DND-41 (cell line): Measurements from ENCODE around the gene TSPAN10.

Source experiments
- ATAC-seq: fragments of 200-7000 bp; cut with Tn5 transposase; 3 replicates; pipeline ENCODE4 v1.9.1; 2021; ENCODE audit warnings: low read depth; ENCODE audit not compliant: insufficient read depth
- DNase-seq: peaks from one replicate; pipeline ENCODE4 v3.0.0-alpha.2; 2020
- H2AFZ ChIP-seq: 2 replicates; pipeline ENCODE4 v1.6.0; 2012; ENCODE audit warnings: low read depth, low read length
- H3K27ac ChIP-seq: 2 replicates; pipeline ENCODE4 v1.5.1; 2012; ENCODE audit warnings: low read length, inconsistent platforms
- H3K27me3 ChIP-seq: fragments of 200-600 bp; sonication (generic); 2 replicates; pipeline ENCODE4 v1.6.0; 2012; ENCODE audit warnings: low read length, mild to moderate bottlenecking, inconsistent platforms; ENCODE audit not compliant: insufficient read depth, poor library complexity
- H3K36me3 ChIP-seq: 2 replicates; pipeline ENCODE4 v1.5.1; 2012; ENCODE audit warnings: low read length, inconsistent platforms; ENCODE audit not compliant: insufficient read depth
- H3K4me1 ChIP-seq: 2 replicates; pipeline ENCODE4 v1.5.1; 2012; ENCODE audit warnings: mild to moderate bottlenecking, low read length; ENCODE audit not compliant: insufficient read depth
- H3K4me2 ChIP-seq: 2 replicates; pipeline ENCODE4 v1.6.0; 2012; ENCODE audit warnings: mild to moderate bottlenecking, moderate library complexity, low read length, inconsistent platforms; ENCODE audit not compliant: insufficient read depth
- H3K4me3 ChIP-seq, 2 experiments: fragments of 200-600 bp in 1 of 2; shearing (Covaris generic) in 1 of 2; 2 replicates each; pipeline ENCODE4 v1.5.1; 2012 to 2016; ENCODE audit warnings: inconsistent platforms in 2 of 2, low read length in 2 of 2, mild to moderate bottlenecking in 2 of 2, low read depth in 1 of 2, moderate library complexity in 1 of 2
- H3K79me2 ChIP-seq: 2 replicates; pipeline ENCODE4 v1.6.0; 2012; ENCODE audit warnings: low read length, inconsistent platforms; ENCODE audit not compliant: insufficient read depth
- H3K9ac ChIP-seq: 2 replicates; pipeline ENCODE4 v1.6.0; 2012; ENCODE audit warnings: low read depth, mild to moderate bottlenecking, inconsistent platforms, low read length, moderate library complexity
- H3K9me3 ChIP-seq: 2 replicates; pipeline ENCODE4 v1.5.1; 2012; ENCODE audit warnings: low read length, moderate library complexity, mild to moderate bottlenecking, inconsistent platforms; ENCODE audit not compliant: insufficient read depth, severe bottlenecking
- H4K20me1 ChIP-seq: 2 replicates; pipeline ENCODE4 v1.6.0; 2012; ENCODE audit warnings: low read length; ENCODE audit not compliant: insufficient read depth
- CTCF ChIP-seq: IDR thresholded peaks from 2 replicates; pipeline ENCODE4 v1.5.1; 2012; ENCODE audit warnings: borderline replicate concordance, low read length, moderate library complexity, mild to moderate bottlenecking; ENCODE audit not compliant: poor library complexity, severe bottlenecking; ENCODE audit errors: extremely low read depth
- EZH2 ChIP-seq: IDR thresholded peaks from 3 replicates; pipeline ENCODE4 v1.6.1; 2012; ENCODE audit warnings: borderline replicate concordance, low read depth, mild to moderate bottlenecking, moderate library complexity, low read length, inconsistent platforms; ENCODE audit not compliant: severe bottlenecking

Gene TSPAN10

GRCh38 chr17:81648707-81649085 lies 11.7 kb downstream of the TSPAN10 start:
- H3K9ac ChIP-seq = no peak overlapping the region
- H3K27me3 ChIP-seq = no peaks in the 10 kb centered on the region
- H3K4me2 ChIP-seq = no peak overlapping the region
- no peaks in the 10 kb centered on the region for H3K79me2 ChIP-seq
- no peaks in the 10 kb centered on the region for H3K36me3 ChIP-seq
- H3K4me1 ChIP-seq = no peaks in the 10 kb centered on the region
- DNase-seq = no peak
- H4K20me1 ChIP-seq = no peaks in the 10 kb centered on the region
- H3K4me3 ChIP-seq = no peak overlapping the region
- TF ChIP-seq EZH2 = no peak
- TF ChIP-seq CTCF = no peak
- H3K9me3 ChIP-seq = peaks cover 2% of the 10 kb centered on the region
- no peak overlapping the region for H3K27ac ChIP-seq
- H2AFZ ChIP-seq = no peak overlapping the region
- ATAC-seq = no peak

DNA sequence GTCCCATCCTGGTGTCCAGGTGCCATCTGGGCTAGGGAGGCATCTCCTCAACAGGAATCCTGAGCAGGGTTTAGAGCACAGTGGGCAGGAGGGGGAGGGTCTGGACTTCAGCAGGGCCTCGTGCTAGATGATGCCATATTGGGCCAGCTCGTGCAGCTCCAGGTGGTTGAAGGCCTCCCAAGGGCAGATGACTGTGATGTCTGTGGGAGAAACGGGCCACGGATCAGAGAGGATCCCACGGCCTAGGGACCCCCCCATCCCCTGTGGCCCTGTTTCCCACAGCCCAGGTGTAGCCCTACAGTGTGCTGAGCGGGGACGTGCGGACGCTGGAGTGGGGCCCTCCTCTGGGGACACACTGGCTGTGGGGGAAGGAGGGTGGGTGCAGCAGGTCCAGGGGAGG lies 14.0 kb downstream of the TSPAN10 start:
- Histone ChIP-seq H3K9me3 (peaks cover 2% of the 10 kb centered on the region), H3K27me3 (no peaks in the 10 kb centered on the region), H3K79me2 (no peaks in the 10 kb centered on the region), H4K20me1 (no peaks in the 10 kb centered on the region), H3K27ac (no peak overlapping the region), H3K4me3 (no peak overlapping the region), H3K4me2 (no peak overlapping the region), H3K36me3 (no peaks in the 10 kb centered on the region), H2AFZ (no peak overlapping the region), H3K4me1 (no peaks in the 10 kb centered on the region), H3K9ac (no peak overlapping the region)
- ATAC-seq (0 out of 3 replicates have a peak, but pooled peaks have one; percentile 27), DNase-seq (no peak)
- no peak for TF ChIP-seq CTCF
- no peak for TF ChIP-seq EZH2

DNA sequence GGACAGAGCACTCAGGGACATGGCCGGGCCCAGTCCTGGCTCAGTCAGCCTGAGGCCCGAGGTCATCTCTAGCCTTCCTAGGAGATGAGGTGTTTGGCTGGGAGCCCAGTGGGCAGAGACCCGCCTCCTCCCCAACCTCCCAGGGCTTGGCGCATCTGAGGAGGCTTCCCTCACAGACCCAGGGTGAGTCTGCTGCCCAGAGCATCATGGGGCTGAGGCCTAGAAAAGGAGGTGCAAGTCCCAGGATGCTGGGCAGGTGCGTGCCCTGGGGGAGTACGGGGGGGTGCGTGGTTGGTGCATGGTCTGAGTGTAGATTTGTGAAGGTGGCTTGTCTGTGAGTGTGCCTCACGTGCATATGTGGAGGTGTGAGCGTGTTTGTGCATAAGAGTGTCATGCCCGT lies 14.7 kb downstream of the TSPAN10 start:
- no peak overlapping the region for H3K9ac ChIP-seq
- no peaks in the 10 kb centered on the region for H3K27me3 ChIP-seq
- no peak overlapping the region for H3K27ac ChIP-seq
- H4K20me1 ChIP-seq = no peaks in the 10 kb centered on the region
- DNase-seq (no peak), ATAC-seq (no peak)
- H2AFZ ChIP-seq = no peak overlapping the region
- H3K36me3 ChIP-seq = no peaks in the 10 kb centered on the region
- H3K79me2 ChIP-seq = no peaks in the 10 kb centered on the region
- peaks cover 2% of the 10 kb centered on the region for H3K9me3 ChIP-seq
- H3K4me2 ChIP-seq = no peak overlapping the region
- H3K4me3 ChIP-seq = no peak overlapping the region
- TF ChIP-seq EZH2 (no peak), CTCF (no peak)
- no peaks in the 10 kb centered on the region for H3K4me1 ChIP-seq
